HFF-Myc (cell line): Measurements from ENCODE around the gene EOGT.

Experiments used
- DNase-seq: peaks from one replicate; pipeline ENCODE4 v3.0.0-alpha.2; 2011; ENCODE audit warnings: low read depth; ENCODE audit errors: extremely low read depth
- H3K4me3 ChIP-seq: replicated peaks from 2 replicates; pipeline ENCODE4 v1.5.1; 2011; ENCODE audit warnings: low read depth, mild to moderate bottlenecking, control low read depth, low read length
- CTCF ChIP-seq: IDR thresholded peaks from 2 replicates; pipeline ENCODE4 v1.5.1; 2012; ENCODE audit warnings: mild to moderate bottlenecking, low read depth, low read length, control low read depth; ENCODE audit errors: missing control alignments

EOGT gene

DNA sequence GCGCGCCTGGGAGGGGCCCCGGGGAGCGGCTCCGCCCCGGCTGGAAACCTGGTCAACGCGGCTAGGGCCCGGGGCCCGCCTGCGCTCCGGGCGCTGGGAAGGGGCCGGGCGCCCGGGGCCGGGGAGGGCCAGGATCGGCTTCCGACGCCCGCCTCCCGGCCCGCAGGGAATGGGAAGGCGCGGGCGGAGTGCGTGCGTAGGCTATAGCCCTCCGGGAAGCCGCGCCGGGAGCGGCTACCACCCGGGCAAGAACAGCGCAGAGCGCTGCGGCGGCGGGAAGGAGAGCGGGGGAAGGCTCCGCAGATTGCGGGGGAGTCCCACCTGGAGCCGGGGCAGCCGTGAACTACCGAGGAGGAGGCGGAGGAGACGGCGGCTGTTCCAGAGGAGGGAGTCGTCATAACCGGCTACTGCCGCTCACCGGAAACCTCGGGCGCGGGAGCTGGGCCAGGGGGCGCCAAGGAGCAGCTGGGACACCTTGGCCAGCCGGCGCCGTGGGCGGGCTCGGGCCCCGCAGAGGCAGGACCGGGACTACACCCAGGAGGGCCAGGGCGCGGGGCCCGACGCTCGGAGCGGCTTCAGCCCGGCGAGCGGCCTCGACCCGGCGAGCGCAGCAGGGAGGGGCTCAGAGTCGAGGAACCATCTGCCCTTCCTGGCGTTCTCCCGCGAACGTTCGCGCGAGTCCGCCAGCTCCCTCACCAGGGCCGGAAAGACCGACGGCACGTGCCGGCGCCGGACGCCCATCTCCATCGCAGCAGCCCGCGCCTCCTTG, at the start of gene EOGT:
Gene EOGT, minus strand, starts transcription at position 432 of the 769 bp plus-strand sequence. CDS start 3,838 bp downstream, outside the sequence.
- peak; percentile 62 for TF ChIP-seq CTCF
- DNase-seq: no peak
- H3K4me3 ChIP-seq: peak within 1 kb of the TSS; percentile 60

- no peak for TF ChIP-seq CTCF
- no peak for DNase-seq
- no peak overlapping the region for H3K4me3 ChIP-seq
Measured at GRCh38 chr3:69059688-69060087, 46.2 kb upstream of the EOGT start.

DNA sequence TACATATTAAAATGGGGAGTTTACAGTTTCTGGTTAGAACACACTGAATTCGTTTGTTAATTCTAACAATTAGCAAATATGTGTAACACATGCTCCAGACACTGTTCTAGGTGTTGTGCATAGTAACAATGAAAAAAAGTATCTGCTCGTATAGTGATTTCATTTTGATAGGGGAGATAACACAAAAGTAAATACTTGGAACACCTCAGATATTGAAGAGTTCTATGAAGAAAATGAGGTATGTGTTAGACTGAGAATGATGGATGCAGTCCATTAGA, 45.4 kb upstream of the EOGT start:
- no peak for DNase-seq
- H3K4me3 ChIP-seq: no peak overlapping the region
- no peak for TF ChIP-seq CTCF

DNA sequence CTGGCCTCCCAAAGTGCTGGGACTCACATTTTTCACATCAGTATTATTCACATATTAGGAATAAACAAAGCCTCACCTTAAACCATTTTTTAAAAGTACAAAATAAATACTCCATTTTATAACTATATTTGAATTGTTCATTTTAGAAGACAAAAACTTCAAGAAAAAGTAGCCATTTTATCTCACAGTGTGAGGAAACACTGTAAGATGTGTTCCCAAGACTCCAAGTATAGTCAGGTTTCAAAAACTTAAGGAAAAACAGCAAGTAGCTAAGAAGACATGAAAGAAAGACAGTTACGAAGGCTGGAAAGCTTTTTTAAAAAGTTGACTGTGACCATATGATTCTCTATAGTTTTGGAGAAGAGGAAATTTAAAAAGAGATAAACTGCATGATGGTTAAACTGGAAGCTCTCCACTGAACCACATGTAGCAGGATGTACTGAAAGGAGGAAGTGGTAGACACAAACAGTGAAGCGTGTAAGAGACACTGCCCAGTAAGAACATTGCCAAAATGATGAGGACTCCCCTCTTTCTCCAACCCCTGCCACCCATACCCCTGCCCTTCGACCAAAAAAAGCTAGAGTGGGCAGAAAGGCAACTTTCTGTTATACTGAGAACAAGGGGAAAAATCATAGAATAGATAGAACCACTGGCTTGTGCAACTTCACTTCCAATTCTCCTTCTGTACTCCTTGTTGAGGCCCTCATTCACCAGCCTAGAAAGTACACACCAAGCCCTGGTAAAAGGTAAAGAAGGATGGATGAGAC, 44.9 kb upstream of the EOGT start:
- H3K4me3 ChIP-seq: no peak overlapping the region
- DNase-seq: no peak
- no peak for TF ChIP-seq CTCF

DNA sequence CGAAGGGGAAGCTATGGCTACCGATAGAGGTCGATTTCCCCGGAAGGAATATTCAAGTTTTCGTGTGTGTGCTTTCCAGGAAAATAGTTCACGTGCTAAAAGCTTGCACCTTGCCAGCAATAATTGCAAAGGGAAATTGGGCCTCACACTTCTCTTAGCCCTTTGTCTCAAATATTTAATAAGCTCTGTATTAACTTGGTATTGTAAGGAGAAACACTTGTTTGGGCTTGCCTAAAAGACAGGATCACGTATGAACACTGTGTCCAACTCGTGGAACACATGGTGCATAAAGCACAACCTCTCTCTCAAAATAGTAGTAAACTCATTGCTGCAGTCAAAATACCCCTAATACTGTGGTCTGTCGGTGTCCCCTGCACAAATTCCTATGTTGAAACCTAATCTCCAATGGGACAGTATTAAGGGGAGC, 39.0 kb upstream of the EOGT start:
- no peak for DNase-seq
- H3K4me3 ChIP-seq: peak overlapping the region; percentile 93
- TF ChIP-seq CTCF: no peak

DNA sequence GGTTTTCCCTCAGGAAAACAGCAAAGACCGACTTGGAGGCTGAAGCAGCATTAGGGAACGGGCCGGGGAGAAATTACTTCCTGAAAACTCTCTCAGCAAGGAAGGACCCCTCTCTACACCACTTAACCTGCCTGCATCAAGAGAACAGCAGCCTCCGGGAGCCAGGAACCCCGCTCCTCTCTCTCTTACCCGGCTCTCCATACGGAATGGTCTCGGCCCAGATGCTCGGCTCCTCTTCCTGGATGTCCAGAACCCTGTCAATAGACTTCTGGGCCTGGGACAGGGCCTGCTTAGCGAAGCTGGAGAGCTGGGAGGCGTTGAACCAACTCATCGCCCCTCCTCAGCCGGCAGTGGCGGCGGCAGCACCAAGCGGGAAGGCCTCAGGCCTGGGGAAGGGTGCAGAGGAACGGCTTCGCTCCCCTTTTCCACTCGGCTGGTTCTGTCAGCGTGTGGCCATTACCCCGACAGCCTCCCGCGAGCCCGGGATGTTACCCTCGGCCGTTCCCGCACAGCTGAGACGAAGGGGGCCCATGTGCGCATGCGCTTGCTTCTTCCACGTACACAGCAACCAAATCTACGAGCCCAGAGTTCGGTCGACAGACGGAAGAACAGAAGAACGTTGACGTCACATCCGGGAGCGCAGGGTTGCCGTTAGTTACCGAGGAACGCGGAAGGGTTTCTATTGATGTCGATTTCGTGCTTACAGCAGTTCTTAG, 38.4 kb upstream of the EOGT start, which contains the start of gene TMF1:
Gene TMF1, minus strand, starts transcription at position 578 of the 716 bp plus-strand sequence. Its CDS starts 247 bp downstream, at position 331.
- TF ChIP-seq CTCF: no peak
- H3K4me3 ChIP-seq: peak within 1 kb of the TSS; percentile 93
- peak; percentile 98 for DNase-seq
